ENCODE results near the gene MACO1.

GRCh38 chr1:25543005-25543424, 112.3 kb downstream of the MACO1 start:
- TF ChIP-seq EZH2 (IDR thresholded peaks at IDR 0.05; ENCODE audit: insufficient read depth, poor library complexity, severe bottlenecking) (no peak), EZH2phosphoT487 (IDR thresholded peaks at IDR 0.05; ENCODE audit: insufficient read depth, low read depth) (no peak)

Data from GM23248 (cell line).